GM18909 (cell line): ENCODE data around the gene BIVM.
A peak's percentile ranks its signal among the peaks of the same experiment; 100 is the strongest.

ENCODE experiments used
- ATAC-seq: cut with Tn5 transposase; IDR thresholded peaks from one replicate; pipeline ENCODE4 v1.9.1; 2021; ENCODE audit warnings: mild to moderate bottlenecking; ENCODE audit not compliant: unreplicated experiment, poor library complexity

BIVM gene

DNA sequence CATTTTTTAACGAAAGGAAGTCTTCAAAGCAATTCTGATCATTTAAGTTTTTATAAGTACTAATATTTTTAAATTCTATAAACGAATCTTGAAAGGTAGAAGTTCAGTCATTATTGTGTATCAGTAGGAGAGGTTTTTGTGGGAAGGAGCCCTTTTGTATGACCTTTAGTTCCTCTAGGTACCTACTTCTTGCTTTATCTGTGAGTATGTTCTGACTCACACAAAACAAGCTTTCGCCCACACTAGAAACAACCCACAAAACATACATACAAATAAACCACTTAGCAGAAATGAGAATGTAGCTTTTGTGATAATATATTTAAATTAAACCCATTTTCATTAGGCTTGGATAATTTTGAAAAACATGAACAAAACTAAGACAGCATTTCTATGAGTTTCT is 74.7 kb downstream of the BIVM start:
- peak; percentile 51 for ATAC-seq

DNA sequence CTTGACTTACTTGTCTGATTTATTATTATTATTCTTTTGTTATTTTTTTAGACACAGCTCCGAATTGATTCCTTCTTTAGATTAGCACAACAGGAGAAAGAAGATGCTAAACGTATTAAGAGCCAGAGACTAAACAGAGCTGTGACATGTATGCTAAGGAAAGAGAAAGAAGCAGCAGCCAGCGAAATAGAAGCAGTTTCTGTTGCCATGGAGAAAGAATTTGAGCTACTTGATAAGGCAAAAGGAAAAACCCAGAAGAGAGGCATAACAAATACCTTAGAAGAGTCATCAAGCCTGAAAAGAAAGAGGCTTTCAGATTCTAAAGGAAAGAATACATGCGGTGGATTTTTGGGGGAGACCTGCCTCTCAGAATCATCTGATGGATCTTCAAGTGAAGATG is 76.3 kb downstream of the BIVM start:
- no peak for ATAC-seq

DNA sequence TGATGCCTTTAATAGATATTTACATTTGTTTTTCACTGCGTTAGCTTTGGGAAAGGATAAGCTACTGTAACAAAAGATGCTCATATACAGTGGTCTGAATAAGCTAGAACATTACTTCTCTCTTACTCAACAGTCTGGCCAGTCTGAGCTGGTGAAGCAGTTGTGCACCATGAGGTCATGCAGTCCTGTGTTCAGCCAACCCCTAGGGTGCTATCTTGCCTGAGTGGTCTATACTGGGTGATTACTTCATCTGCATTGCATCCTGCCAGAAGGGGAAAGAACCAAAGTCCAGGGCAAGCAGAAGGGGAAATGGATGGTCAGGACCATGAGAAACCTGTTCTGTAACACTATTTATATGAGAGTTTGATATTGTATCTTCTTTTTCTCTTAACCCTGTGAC is 78.4 kb downstream of the BIVM start:
- ATAC-seq = no peak

- no peak for ATAC-seq
These were observed 79.6 kb downstream of the BIVM start for GRCh38 chr13:102878481-102878880.

- no peak for ATAC-seq
These were observed 81.0 kb downstream of the BIVM start for GRCh38 chr13:102879793-102880499.

GRCh38 chr13:102881819-102882686 is 83.1 kb downstream of the BIVM start:
- no peak for ATAC-seq
